GM21423 (cell line): ENCODE results near the gene POU4F2.

Experiments
- ATAC-seq: cut with Tn5 transposase; IDR thresholded peaks from one replicate; pipeline ENCODE4 v1.9.1; 2021; ENCODE audit warnings: mild to moderate bottlenecking, moderate library complexity; ENCODE audit not compliant: unreplicated experiment

The POU4F2 gene, protein sequence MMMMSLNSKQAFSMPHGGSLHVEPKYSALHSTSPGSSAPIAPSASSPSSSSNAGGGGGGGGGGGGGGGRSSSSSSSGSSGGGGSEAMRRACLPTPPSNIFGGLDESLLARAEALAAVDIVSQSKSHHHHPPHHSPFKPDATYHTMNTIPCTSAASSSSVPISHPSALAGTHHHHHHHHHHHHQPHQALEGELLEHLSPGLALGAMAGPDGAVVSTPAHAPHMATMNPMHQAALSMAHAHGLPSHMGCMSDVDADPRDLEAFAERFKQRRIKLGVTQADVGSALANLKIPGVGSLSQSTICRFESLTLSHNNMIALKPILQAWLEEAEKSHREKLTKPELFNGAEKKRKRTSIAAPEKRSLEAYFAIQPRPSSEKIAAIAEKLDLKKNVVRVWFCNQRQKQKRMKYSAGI

DNA sequence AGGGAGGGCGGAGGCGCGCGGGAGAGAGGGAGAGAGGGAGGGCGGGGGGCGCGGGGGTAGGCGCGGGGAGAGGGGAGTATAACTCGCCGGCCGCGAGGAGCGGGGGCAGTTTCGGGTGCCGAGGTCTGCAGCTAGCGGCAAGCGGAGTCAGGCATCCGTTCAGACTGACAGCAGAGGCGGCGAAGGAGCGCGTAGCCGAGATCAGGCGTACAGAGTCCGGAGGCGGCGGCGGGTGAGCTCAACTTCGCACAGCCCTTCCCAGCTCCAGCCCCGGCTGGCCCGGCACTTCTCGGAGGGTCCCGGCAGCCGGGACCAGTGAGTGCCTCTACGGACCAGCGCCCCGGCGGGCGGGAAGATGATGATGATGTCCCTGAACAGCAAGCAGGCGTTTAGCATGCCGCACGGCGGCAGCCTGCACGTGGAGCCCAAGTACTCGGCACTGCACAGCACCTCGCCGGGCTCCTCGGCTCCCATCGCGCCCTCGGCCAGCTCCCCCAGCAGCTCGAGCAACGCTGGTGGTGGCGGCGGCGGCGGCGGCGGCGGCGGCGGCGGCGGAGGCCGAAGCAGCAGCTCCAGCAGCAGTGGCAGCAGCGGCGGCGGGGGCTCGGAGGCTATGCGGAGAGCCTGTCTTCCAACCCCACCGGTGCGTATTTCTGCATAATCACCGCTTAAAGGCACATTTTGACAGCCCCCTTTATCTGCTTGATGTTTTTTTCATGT lies at the start of gene POU4F2:
TSS of gene POU4F2 (plus strand) at position 108 of the 720 bp plus-strand sequence. CDS start at position 356, 248 bp downstream.
- no peak for ATAC-seq

DNA sequence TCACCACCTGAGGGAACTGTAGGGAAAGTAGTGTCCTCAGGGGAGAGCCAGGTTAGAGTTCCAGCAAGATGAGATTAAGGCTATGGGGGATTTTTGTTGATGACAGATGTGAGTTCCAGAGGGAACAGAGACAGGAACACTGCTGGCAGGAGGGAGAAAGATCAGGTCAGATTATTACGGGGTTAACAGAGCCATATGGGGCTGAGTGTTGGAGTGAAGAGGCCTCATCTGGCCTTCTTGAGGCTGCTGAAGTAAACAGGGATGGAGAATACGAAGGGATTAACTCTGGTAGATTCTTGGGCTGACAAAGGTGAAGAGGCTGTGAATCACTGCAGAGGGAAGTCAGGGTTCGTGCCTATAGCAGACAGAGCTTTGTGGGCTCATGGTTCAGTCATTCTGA lies 47.9 kb upstream of the POU4F2 start:
- no peak for ATAC-seq

DNA sequence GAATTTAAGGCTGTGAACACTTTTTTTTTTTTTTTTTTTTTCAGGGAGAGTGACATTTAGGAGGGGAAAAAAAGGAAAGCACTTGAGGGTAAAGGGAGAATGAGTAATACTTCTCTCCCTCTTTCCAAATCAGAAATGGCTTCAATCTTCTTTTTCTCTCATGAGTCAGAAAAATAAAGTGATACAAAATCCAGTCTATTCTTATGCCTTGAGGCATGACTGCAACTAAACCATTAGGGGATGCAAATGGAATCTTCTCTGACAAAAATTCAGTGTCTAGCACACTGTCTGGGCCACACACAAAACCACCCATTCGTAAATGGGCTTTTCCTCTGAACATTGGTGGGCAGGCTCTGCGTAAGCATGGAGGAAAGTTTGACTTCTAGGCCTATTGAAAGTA lies 46.7 kb upstream of the POU4F2 start:
- ATAC-seq = no peak

DNA sequence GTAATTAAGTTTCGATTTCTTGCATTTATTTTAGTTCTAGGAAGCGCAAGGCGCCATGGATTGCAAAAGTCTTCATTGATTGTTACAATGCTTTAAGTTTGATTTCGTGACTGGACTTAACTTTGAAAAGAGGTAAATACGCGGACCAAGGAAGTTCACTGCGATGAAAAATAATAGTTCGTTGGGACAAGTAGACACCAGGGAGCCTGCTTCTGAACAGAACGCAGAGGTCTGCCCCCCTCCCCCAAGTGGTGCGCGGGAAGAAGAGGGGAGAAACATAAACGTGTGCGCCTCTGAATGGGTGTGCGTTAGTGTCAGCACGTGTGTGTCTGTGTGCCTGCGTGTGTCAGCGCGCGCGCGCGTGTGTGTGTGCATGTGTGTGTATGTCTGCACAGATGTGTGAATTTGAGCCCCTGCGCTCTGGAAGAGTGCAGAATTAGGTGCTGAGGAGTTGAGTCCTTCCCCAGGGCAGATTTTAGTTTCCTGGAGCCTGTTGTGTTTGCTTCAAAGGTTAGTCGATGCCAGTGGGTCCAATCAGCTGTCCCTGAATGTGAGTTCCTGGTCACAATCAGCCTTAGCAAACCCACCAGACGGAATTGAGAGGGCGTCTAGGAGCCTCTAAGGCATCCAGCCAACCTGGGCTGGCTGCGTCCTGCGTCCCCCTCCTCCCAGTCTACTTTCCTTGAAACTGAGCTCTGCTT lies 5.8 kb upstream of the POU4F2 start:
- no peak for ATAC-seq

DNA sequence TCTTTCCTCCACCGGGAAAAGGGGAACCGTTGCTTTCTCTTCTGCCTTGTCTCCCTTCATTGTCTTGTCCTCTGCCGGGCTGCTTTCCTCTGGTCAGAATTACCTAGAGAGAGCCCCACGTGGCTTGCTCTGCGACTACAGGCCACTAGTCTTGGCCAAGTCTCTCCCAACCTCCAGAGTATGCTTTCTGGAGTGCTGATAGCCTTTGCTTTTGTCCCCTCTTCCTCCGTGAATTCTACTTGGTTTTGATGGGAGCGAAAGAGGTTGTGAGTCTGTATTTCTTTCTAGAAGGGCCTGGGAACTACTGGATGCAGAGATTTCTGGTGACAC lies 5.3 kb upstream of the POU4F2 start:
- no peak for ATAC-seq

DNA sequence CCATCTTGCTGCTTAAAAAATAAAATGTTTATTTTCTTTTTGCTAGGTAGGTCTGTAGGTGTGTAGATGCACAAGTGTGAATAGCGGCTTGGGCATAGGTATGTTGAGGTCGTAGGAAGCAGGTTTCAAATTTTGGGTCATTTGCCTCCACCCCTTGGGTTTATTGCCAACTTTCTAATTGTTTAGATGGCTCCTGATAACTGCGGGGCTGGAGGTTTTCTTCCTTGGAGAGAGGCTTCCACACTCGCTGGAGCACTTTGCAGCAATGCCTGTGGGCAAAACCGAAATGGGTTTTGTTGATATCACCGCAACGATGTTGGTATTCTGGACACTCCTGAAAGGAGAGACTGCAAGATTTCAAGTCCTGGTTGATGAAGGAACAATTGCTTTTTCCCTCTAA lies 3.9 kb upstream of the POU4F2 start:
- no peak for ATAC-seq

DNA sequence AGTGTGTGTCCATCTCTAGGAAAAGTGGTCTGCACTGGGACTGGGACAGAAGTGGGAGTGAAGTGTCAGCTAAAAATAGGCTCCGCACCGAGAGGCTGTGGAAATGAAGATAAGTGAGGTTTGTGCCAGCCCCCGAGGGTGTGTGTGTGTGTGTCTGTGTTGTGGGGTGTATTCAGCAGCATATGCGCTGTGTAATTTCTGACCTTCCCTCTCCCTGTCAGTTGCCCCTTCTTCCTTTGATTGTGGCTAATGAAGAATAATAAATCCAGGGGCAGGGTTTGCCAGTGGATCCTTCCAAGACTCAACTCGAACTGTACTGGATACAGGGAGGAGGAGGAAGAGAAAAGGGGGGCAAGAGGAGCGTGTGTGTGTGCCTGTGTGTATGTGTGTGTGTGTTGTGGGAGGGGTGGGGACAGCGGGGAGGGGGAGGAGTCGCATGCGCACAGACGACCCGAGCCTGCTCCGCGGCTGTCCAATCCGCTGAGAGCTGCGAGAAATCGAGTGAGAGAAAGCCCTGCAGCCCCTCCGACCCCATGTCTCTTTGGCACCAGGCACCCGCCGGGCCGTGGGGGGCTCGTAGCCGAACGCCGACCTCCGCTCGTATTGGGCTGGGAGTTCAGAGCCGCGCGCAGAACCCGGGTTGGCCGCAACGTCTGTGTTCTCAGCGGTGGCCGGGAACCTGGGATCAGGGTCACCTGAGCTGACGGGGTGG lies 916 bp upstream of the POU4F2 start:
- no peak for ATAC-seq

DNA sequence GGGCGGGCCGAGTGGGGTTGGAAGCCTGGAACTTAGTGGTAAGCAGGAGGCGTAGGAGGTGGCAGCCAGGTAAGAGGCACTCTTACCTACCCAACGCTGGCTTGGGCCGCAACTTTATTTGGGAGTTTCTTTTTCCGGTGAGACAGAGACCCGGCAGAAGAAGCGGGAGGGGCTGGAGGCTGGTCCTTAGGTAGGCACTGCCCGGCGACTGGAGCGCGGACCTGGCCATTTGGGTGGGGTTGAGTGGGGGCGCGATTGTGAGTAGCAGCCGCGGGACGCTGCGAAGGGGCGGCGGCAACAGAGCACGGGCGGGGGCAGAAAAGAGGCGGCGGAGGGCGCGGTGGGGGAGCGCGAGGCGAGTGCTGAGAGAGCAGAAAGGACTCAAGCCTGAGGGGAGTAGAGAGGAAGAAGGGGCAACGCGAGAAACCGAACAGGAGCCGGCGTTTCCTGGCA lies 334 bp upstream of the POU4F2 start:
- no peak for ATAC-seq

DNA sequence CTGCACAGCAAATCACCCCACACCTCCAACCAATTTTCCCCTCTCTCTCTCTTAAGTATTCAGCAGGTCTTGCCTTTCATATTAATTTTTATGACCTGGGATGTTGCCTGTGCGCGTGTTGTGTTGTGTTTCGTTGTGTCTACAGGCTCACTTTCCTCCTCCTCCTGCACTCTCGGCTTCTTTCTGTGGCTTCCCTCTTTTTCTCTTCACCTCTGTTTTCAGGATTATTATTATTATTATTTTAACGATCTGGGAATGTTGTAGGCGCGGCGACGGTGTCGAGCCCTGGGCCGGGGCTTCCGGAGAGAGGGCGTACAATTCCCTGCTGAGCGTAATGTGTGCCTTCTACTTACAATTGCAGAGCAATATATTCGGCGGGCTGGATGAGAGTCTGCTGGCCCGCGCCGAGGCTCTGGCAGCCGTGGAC lies 826 bp downstream of the POU4F2 start:
- ATAC-seq = no peak

DNA sequence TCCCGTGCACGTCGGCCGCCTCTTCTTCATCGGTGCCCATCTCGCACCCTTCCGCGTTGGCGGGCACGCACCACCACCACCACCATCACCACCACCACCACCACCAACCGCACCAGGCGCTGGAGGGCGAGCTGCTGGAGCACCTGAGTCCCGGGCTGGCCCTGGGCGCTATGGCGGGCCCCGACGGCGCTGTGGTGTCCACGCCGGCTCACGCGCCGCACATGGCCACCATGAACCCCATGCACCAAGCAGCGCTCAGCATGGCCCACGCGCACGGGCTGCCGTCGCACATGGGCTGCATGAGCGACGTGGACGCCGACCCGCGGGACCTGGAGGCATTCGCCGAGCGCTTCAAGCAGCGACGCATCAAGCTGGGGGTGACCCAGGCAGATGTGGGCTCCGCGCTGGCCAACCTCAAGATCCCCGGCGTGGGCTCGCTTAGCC lies 1.4 kb downstream of the POU4F2 start:
- ATAC-seq = no peak

DNA sequence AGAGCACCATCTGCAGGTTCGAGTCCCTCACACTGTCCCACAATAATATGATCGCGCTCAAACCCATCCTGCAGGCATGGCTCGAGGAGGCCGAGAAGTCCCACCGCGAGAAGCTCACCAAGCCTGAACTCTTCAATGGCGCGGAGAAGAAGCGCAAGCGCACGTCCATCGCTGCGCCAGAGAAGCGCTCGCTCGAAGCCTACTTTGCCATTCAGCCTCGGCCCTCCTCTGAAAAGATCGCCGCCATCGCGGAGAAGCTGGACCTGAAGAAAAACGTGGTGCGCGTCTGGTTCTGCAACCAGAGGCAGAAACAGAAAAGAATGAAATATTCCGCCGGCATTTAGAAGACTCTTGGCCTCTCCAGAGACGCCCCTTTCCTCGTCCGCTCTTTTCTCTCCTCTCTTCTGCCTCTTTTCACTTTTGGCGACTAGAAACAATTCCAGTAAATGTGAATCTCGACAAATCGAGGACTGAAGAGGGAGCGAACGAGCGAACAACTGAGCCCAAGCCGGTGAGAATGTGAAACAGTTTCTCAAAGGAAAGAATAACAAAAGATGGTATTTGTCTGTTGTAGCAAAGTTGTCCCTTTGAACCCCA lies 1.9 kb downstream of the POU4F2 start:
- no peak for ATAC-seq

DNA sequence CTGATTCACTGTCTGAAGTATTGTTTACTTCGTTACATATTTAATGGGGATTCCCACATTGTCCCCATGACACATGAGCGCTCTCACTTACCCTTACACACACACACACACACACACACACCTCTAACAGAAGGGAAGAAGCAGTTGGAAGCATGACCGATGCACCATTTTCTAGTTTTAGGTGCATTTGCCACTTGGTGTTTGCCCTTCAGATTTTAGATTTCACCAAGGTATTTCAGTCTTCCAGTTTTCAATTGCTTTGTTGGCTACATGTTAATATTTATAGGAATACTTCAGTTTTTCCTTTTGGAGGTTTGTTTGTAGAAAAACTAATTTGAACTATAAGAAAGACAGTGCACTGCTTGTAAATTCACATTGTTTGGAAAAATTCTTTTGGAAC lies 3.1 kb downstream of the POU4F2 start:
- no peak for ATAC-seq

DNA sequence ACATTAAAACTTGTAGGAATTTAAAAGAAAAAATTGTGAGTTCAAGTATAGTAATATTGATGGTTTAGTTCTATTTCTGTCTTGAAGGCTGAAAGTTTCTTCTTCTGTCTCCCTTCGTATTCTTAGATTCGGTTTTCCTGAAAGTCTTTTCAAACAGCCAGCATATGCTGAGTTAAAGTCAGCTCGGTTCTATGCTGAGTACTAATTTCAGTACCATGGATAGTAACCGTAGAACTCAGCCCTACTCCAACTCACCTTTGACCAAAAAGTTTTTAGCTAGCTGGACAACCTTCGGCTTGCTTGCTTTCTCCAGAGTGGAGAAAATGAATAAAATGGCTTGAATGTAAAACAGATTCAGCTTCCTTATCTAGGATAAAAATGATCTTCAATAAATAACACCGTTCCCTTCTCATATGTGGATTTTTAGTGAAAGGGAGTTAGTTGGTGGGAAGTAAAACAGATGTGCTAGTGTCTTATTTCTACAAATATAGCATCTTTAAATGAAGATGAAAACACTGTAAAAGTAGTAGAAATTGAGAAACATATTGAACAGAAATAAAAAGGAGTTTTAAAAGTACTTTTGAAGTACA lies 5.2 kb downstream of the POU4F2 start:
- ATAC-seq = no peak

DNA sequence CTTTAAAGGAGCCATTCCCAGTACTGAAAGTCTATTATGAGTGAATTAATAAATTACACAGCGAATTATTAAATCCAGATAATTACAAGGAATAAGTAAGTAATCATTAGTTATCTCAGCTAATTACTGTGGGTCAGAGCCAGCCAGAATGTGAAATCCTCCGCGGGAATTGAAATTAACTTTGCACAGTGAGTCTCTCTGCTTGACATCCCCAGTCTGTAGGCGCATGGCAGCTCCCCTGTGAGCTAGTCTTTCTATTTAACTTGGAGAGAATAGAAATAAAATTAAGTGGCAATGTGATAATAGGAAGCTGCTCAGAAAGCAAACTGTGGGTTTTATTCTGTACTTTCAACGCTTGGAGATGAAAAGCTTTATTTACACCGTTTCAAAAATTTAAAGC lies 7.2 kb downstream of the POU4F2 start:
- no peak for ATAC-seq

DNA sequence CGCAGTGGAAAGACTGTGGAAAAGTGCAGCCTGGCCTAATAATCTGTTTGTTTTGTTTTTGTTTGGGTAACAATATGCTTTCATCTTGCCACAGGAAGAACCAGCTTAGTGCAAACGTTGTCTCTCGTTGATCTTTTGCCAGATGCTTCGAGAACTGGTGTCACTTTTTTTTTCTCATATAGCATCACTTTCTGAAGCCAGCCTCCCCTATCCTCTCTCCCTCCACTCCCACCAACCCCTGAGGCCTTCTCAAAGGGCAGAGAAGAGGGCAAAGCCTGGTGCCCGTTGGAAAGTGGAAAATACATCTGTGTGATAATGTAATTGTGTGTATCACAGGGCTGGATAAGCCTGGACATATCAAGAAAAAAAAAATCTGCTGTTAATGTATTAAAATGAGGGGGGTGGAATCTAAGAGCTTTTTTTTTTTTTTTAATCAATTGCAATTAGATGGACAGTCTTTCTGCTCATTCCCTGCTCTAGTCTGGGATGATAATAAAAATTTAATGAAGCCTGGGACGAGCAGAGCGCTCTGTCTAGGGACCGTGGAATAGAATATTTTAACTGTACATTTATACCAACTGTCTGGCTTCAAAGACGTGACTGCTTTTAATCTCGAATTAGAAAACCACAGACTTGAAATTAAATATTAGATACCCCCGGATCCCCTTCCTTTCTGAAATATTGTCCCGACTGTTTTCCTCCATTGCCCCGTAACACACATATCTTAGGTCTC lies 8.1 kb downstream of the POU4F2 start:
- no peak for ATAC-seq

DNA sequence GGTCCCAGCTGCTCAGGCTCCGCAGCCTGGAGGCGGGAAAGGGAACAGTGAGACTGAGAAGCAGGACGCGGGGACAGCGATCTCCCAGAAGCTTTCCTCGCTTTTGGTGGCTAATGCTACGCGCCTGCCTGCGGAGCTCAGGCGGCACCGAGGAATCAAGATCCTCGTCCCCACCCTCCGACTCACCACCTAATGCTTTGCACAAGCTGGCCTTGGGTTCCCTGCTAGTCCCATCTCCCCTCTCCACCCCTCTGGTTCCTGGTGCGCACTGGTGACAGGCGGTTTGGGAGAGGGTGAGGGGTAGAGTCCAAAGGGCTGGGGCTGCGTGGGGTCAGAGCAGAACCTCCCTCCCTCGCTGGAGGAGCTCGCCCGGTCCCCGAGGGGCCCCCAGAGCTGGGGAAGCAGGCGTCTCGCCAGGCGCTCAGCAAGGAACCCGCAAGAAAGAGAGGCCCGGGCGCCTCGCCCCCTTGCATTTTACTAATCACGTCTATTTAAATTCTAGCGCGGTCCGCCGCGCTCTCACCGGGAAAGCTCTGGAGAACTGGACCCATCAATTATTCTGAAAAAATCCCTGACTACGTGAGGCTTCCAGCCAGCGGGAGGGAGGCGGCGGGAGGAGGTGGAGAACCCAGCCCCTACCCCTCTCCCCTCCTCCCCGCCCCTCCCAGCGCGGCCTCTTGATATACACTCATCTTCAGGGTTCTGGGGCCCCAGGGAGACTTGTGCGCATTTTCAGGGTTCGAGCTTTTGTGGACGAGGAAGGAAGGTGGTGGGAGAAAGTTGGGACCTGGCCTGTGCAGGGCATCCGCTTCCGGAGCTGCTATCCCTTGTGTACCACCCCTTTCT lies 9.1 kb downstream of the POU4F2 start:
- ATAC-seq = no peak

DNA sequence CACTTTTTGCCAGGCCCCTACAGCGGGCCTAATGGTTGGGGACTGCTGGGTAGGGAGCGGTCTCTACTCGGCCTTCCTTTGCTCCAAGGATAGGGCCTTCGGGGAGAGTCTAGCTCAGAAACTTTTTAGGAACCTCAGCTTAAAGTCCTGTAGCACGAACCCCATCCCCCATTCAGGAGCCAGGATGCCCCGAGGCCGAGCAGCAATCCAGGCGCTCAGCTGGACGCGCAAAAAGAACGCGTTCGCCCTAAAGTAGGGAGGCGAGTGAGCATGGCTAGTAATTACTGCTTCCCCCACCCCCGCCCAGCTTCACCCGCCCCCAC lies 9.7 kb downstream of the POU4F2 start:
- no peak for ATAC-seq

DNA sequence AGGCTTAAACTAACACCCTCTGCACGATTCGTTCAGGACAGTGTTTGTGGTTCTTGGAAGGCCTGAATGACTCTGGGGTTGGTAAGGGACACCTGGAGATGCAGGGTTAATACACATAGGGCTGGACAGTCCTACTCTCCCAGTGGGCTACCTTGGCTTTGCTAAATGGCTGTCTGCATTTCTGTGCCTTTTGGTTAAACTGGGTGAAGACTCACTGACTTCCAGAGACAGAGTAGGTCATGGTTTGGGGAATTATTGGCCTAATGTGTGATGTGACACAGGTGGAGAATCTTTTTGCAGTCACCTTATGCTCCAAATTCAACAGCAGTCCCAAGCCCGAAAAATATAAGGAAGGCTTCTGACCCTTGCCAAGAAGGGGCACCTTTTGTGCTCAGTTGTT lies 10.5 kb downstream of the POU4F2 start:
- no peak for ATAC-seq

DNA sequence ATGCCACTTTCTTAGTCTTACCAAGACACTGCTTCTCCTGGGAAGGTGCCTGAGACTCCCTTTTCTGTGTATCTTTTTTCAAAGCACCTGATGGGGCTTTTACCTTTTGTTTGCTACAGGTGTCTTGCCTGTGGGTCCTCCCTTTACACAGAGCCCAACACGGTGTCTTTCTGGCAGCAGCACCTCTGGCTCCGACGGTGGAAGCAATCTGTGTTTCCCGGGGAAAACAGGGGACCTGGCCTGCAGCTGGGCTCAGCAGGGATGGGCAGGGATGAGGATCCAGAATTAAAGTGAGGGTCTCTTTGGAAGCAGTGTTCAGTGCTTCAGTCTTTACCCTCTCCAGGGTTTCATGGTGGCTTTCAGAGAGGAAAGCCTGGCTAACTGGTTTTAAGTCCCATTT lies 11.3 kb downstream of the POU4F2 start:
- no peak for ATAC-seq
